Fibroblast of lung (primary cell): ENCODE data around the gene BTG3.

Experiments
- EZH2 ChIP-seq: IDR thresholded peaks from 2 replicates; pipeline ENCODE4 v1.5.1; 2012; ENCODE audit warnings: low read length, control low read depth, mild to moderate bottlenecking; ENCODE audit errors: missing control alignments
- TF ChIP-seq, protein P1 (sequence below), 2 donors: IDR thresholded peaks in 1 of 2; conservative IDR thresholded peaks in 1 of 2; 1 replicate in 1 of 2; 2 replicates in 1 of 2; pipeline ENCODE4 v1.5.1; 2011 to 2012; ENCODE audit warnings: low read length in 2 of 2, control low read depth in 1 of 2, inconsistent platforms in 1 of 2, low read depth in 1 of 2, mild to moderate bottlenecking in 1 of 2

DNA sequence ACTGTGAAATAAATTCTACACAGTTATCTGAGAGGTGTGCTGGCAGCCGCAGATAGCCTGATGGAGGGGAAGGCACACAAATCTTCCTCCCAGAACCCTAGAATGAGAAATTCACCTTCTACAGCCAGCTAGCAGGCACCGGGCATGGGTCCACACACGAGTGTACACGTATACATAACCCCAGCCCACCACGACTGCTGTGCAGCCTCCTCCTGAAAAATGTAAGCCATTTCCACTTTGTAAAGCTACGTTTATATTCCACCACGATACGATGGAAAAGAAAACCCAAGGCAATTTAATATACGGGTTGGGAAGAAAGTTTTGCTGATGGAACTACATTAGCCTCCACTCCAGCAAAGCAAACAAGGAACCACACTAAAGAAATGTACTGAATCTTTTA is 1.8 kb downstream of the BTG3 start:
- TF ChIP-seq, protein P1, sequence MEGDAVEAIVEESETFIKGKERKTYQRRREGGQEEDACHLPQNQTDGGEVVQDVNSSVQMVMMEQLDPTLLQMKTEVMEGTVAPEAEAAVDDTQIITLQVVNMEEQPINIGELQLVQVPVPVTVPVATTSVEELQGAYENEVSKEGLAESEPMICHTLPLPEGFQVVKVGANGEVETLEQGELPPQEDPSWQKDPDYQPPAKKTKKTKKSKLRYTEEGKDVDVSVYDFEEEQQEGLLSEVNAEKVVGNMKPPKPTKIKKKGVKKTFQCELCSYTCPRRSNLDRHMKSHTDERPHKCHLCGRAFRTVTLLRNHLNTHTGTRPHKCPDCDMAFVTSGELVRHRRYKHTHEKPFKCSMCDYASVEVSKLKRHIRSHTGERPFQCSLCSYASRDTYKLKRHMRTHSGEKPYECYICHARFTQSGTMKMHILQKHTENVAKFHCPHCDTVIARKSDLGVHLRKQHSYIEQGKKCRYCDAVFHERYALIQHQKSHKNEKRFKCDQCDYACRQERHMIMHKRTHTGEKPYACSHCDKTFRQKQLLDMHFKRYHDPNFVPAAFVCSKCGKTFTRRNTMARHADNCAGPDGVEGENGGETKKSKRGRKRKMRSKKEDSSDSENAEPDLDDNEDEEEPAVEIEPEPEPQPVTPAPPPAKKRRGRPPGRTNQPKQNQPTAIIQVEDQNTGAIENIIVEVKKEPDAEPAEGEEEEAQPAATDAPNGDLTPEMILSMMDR (conservative IDR thresholded peaks at IDR 0.05 in 1 of 2, IDR thresholded peaks at IDR 0.05 in 1 of 2; ENCODE audit: low read depth in 1 of 2, low read length in 2 of 2): no peak
- no peak for TF ChIP-seq EZH2
